Fibroblast of the conjunctiva (primary cell): ENCODE results near the gene COL24A1.

Experiments
- DNase-seq: peaks from one replicate; pipeline ENCODE4 v3.0.0-alpha.2; 2010; ENCODE audit warnings: low read depth

Gene COL24A1

DNA sequence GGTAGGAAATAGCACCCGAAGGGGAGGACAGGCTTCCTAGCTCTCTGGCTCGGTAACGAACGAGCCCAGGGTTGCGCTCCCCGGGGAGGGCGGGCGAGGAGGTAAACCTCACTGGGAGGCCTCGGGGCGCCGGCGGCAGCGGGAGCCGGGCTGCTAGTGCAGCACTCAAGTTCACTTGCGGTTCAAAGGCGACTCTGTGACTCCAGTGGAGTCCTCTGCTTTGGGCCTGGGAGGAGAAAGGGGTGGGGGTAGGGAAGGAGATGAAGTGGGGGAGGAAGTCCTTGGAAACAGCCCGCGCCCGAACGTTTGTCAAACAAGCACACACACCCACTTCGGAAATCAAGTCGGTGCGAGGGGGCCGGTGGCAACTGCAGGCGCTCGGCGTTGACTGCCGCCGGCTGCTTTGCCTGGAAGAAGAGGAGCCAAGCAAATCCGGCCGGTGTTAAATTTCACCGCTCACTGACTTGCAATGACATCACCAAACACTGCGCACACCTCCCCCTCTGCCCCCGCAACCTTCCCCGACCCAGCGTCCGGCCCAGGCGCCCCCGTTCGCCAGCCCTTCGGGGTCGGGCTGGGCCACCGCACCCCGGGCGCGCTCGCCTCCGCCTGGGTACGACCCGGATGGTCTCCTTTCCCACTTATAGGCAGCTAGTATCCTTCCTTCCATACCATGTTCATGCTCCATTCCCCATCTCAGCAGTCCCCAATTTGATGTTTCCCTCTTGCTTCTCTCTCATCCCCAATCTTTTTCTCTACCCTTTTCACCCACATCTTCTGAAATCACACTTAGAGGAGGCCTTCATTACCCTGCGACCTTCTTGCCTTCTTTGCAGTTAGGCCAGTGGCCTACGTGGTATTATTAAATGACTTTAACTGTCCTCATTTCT, at the start of gene COL24A1:
Gene COL24A1, minus strand, starts transcription at position 207 of the 890 bp plus-strand sequence. CDS start 376 bp downstream, outside the sequence.
- no peak for DNase-seq

GRCh38 chr1:86205741-86206140, 49.2 kb upstream of the COL24A1 start:
- no peak for DNase-seq

- no peak for DNase-seq
These were observed 46.2 kb upstream of the COL24A1 start for GRCh38 chr1:86202552-86203340.

DNA sequence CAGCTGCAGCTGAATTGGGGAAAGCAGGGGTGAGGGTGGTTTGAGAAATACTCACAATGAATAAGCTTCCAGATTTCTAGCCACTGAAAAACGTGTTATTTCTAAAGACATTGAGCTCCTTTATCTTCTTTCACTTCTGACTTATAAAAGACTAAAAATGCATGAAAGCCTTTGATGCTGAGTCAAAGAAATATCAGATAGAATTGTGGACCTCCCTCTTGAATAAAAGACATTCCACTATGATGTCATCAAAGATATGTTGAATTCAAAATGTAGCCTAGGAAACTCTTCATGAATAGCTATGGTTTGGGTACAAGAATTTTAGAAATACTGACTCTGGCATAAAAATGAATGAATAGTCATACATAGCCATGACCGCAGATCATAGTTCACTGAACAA, 44.7 kb upstream of the COL24A1 start:
- DNase-seq = no peak

DNA sequence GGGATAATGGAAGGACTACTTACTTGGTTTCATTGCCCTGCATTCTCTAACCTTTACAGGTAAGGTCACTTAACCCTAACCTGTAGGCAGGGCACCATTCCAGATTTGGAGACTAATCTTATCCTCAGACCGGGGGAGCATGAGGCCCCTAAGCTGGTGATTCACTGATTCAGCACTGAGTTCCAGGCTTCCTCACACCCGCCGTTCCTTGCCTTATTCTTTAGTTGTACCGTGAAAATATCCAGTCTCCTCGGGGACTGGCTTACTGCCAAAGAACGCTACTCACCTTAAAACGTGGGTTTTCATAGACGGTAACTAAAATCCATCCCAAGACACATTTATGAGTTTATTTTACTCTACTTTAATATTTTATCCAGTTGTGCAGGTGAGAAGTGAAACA, 44.3 kb upstream of the COL24A1 start:
- DNase-seq = no peak

DNA sequence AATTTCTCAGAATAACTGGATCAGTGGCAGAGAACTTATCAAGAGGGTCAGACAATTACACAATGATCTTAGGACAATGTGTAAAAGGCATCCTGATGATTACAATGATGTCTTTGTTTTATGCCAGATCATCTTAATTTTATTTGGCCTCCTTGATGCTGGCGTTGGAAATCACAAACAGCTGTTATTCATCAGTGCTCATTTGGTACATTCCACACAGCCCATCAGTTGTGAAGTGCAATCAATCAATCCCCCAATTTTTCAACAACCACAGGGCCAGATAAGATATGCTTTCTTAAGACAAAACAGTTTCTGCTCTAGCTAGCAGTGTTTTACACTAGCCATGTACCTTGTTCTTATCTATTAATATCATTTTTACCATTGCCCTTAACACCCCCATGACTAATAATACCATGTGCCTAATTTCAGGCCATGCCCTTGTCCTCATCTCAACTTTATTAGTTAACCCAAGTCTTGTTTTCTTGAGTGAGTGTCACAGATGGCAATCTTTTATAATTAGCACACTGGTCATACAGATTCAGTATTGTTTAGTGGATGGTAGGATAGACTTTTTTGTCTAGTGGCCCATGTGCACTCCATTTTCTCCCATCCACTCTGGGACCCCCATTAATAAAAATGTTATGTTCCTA, 40.8 kb upstream of the COL24A1 start:
- no peak for DNase-seq

- DNase-seq = no peak
These were observed 38.7 kb upstream of the COL24A1 start for GRCh38 chr1:86195281-86195680.

- DNase-seq = no peak
These were observed 38.0 kb upstream of the COL24A1 start for GRCh38 chr1:86194491-86195034.

DNA sequence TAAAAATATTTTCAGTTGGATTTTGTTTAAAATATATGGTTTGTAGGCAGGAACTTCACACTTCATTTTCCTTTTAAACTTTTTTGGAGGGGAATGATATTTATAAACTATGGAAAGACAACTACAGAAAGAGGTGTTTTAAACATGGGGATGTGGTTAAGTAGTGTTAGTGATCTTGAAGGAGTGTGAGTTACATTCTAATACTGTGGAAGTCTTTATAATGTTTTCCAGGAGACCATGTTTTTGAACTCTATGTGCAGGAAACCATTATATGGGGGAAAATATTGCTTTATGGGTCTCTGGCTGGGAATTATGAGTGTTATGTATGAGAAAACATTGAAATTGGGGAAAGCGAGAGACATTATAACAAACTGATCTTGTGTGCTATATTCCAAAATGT, 35.8 kb upstream of the COL24A1 start:
- no peak for DNase-seq

GRCh38 chr1:86191958-86192357, 35.4 kb upstream of the COL24A1 start:
- no peak for DNase-seq

GRCh38 chr1:86190873-86191272, 34.3 kb upstream of the COL24A1 start:
- no peak for DNase-seq

GRCh38 chr1:86184426-86184825, 27.9 kb upstream of the COL24A1 start:
- DNase-seq = no peak

- DNase-seq = no peak
These were observed 27.2 kb upstream of the COL24A1 start for GRCh38 chr1:86183810-86184209.

- no peak for DNase-seq
These were observed 19.7 kb upstream of the COL24A1 start for GRCh38 chr1:86176226-86176625.

- DNase-seq = no peak
These were observed 19.2 kb upstream of the COL24A1 start for GRCh38 chr1:86175756-86176155.

DNA sequence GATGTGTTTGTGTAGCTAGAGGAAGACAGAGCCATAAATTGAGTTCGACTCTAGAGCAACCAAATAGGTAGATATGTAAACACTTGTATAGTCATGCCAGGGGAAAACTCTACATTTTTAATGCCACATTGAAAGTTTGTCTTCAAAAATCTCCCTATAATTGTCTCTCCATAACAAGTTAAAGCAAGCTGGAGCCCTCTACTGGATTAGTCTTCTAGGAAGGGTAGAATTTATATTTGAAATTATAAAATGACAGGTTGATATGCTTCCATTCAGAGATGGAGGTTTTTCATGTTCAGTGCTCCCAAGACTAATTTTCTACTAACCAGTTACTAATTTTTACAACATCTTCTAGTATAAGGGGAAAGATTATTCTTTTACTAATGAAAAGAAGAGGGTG, 13.1 kb upstream of the COL24A1 start:
- no peak for DNase-seq

- no peak for DNase-seq
These were observed 3.2 kb upstream of the COL24A1 start for GRCh38 chr1:86159800-86160199.

GRCh38 chr1:86155807-86156565, 586 bp downstream of the COL24A1 start:
- no peak for DNase-seq

DNA sequence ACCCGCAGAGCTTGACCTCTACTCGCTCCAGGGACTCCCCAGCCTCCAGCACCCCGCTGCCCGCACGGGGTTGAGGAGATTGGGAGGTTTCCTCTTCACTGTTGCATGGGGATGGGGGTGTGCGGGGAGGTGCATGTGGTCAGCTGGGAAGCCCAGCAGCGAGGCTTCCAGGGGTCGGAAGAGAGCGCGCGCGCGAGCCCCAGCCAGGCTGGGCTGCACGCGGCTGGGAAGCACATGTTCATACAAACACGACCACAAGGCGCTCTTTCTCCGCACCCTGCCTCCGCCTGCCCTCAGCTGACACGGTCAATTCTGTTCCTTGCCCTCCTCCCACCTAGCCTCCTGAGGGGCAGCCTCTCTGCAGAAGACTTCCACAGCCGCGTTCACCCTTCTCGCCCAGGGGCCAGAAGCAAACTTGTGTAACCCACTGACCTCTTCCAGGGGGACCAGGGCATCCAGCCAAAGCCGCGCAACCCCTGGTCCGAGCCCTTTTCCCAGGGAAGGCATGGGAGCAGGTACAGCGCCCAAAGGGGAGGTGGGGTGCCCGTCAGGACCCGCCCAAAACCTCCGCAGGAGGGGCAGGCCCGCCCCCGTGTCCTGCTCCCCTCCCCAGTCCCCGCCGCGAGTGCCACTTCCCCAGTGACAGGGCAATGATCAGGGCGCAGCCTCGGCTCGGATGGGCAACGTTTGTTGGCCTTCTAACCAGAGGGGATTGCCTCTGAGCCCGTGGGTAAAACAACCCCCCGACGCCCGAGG, 1.3 kb downstream of the COL24A1 start:
- DNase-seq = no peak

DNA sequence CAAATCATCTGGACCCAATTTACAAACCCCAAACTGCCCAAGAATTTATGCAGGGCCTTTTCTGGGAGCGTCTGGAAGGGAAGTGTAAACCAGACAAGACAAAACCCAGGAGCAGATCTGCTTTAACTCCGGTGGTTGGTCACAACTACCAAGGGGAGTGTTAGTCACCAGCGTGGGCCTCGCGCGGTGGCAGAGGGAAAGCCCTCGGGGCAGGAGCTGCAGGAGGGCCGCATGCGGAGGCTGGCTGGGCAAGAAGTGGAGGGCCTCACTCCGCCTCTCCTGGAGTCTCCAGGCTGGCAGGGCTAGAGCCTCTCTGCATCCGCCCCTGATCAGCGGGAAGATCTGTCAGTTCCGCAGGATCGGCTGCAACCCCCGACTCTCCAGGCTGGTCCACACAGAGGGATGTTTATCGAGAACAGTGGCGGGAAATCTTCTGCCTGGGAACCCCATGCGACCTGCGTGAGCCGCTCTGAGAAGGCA, 2.0 kb downstream of the COL24A1 start:
- DNase-seq = no peak

- no peak for DNase-seq
These were observed 2.7 kb downstream of the COL24A1 start for GRCh38 chr1:86153836-86154235.
